BLaER1 treated with 17β-estradiol and CSF1 and Interleukin-3, amounts not matched to agents 10 nM and 100 nM (cell line): ENCODE data around the gene SF3B1.

Experiments used
- H3K27ac ChIP-seq, 11 experiments: shearing (Covaris generic); formaldehyde crosslinking; 2 replicates each; pipeline ENCODE4 v1.8.1; 2022
- H3K27me3 ChIP-seq, 11 experiments: shearing (Covaris generic); formaldehyde crosslinking; 2 replicates each; pipeline ENCODE4 v1.8.1; 2022
- H3K36me3 ChIP-seq, 11 experiments: shearing (Covaris generic); formaldehyde crosslinking; 2 replicates each; pipeline ENCODE4 v1.8.1; 2022
- H3K4me1 ChIP-seq, 10 experiments: shearing (Covaris generic); formaldehyde crosslinking; 2 replicates each; pipeline ENCODE4 v1.8.1; 2022
- H3K4me2 ChIP-seq, 11 experiments: shearing (Covaris generic); formaldehyde crosslinking; 2 replicates each; pipeline ENCODE4 v1.8.1; 2022
- H3K4me3 ChIP-seq, 10 experiments: shearing (Covaris generic); formaldehyde crosslinking; 2 replicates each; pipeline ENCODE4 v1.8.1; 2022
- H3K9ac ChIP-seq, 11 experiments: shearing (Covaris generic); formaldehyde crosslinking; 2 replicates each; pipeline ENCODE4 v1.8.1; 2022
- H3K9me3 ChIP-seq, 11 experiments: shearing (Covaris generic); formaldehyde crosslinking; replicated peaks in 1 of 11; 2 replicates each; pipeline ENCODE4 v1.8.1; 2022
- H4K20me1 ChIP-seq, 11 experiments: shearing (Covaris generic); formaldehyde crosslinking; 2 replicates each; pipeline ENCODE4 v1.8.1; 2022
- Cebpa-rat ChIP-seq, 11 experiments: shearing (Covaris generic); IDR thresholded peaks; 2 replicates each; pipeline ENCODE4 v1.8.1; 2022

Gene SF3B1

GRCh38 chr2:197363998-197364397 lies 70.8 kb downstream of the SF3B1 start:
- H3K9ac ChIP-seq, result no peak overlapping the region
- no peaks in the 10 kb centered on the region for H3K27me3 ChIP-seq
- no peak overlapping the region for H3K4me2 ChIP-seq
- H3K36me3 ChIP-seq, result no peaks in the 10 kb centered on the region
- H3K27ac ChIP-seq, result no peak overlapping the region
- no peak for TF ChIP-seq Cebpa-rat (IDR thresholded peaks at IDR 0.05)
- no peaks in the 10 kb centered on the region for H4K20me1 ChIP-seq
- no peak overlapping the region for H3K4me3 ChIP-seq
- peaks cover 6 to 13% (median 9%) of the 10 kb centered on the region in 10 experiments for H3K4me1 ChIP-seq
- H3K9me3 ChIP-seq, result no peaks in the 10 kb centered on the region

- Histone ChIP-seq H3K27me3 (no peaks in the 10 kb centered on the region), H4K20me1 (no peaks in the 10 kb centered on the region), H3K27ac (no peak overlapping the region), H3K4me3 (no peak overlapping the region), H3K36me3 (no peaks in the 10 kb centered on the region), H3K9me3 (no peaks in the 10 kb centered on the region), H3K4me1 (peaks cover 0 to 4% (median 0%) of the 10 kb centered on the region in 10 experiments; a peak in 2 of 20 replicates), H3K9ac (no peak overlapping the region), H3K4me2 (no peak overlapping the region)
- no peak for TF ChIP-seq Cebpa-rat (IDR thresholded peaks at IDR 0.05)
These were observed 74.1 kb downstream of the SF3B1 start for GRCh38 chr2:197360744-197361156.

- H3K4me1 ChIP-seq, result peaks cover 0 to 4% (median 0%) of the 10 kb centered on the region in 10 experiments; a peak in 2 of 20 replicates
- H3K4me2 ChIP-seq, result no peak overlapping the region
- no peak overlapping the region for H3K9ac ChIP-seq
- H3K27me3 ChIP-seq, result no peaks in the 10 kb centered on the region
- H4K20me1 ChIP-seq, result no peaks in the 10 kb centered on the region
- H3K4me3 ChIP-seq, result no peak overlapping the region
- H3K9me3 ChIP-seq, result no peaks in the 10 kb centered on the region
- no peaks in the 10 kb centered on the region for H3K36me3 ChIP-seq
- H3K27ac ChIP-seq, result no peak overlapping the region
- no peak for TF ChIP-seq Cebpa-rat (IDR thresholded peaks at IDR 0.05)
These were observed 75.0 kb downstream of the SF3B1 start for GRCh38 chr2:197359859-197360258.

GRCh38 chr2:197358931-197359330 lies 75.9 kb downstream of the SF3B1 start:
- Histone ChIP-seq H3K4me1 (peaks cover 0 to 2% (median 0%) of the 10 kb centered on the region in 10 experiments; a peak in 2 of 20 replicates), H4K20me1 (no peaks in the 10 kb centered on the region), H3K27me3 (no peaks in the 10 kb centered on the region), H3K9me3 (no peaks in the 10 kb centered on the region), H3K36me3 (no peaks in the 10 kb centered on the region), H3K9ac (no peak overlapping the region), H3K27ac (no peak overlapping the region), H3K4me2 (no peak overlapping the region), H3K4me3 (no peak overlapping the region)
- no peak for TF ChIP-seq Cebpa-rat (IDR thresholded peaks at IDR 0.05)

- no peaks in the 10 kb centered on the region for H3K9me3 ChIP-seq
- H4K20me1 ChIP-seq, result no peaks in the 10 kb centered on the region
- no peaks in the 10 kb centered on the region for H3K36me3 ChIP-seq
- no peak overlapping the region for H3K4me2 ChIP-seq
- H3K27me3 ChIP-seq, result no peaks in the 10 kb centered on the region
- no peak overlapping the region for H3K9ac ChIP-seq
- H3K27ac ChIP-seq, result no peak overlapping the region
- no peaks in the 10 kb centered on the region for H3K4me1 ChIP-seq
- no peak overlapping the region for H3K4me3 ChIP-seq
- TF ChIP-seq Cebpa-rat (IDR thresholded peaks at IDR 0.05), result no peak
These were observed 76.8 kb downstream of the SF3B1 start for GRCh38 chr2:197357986-197358385.

GRCh38 chr2:197356136-197356535 lies 78.7 kb downstream of the SF3B1 start:
- Histone ChIP-seq H4K20me1 (no peaks in the 10 kb centered on the region), H3K4me2 (no peak overlapping the region), H3K9me3 (no peaks in the 10 kb centered on the region), H3K4me1 (no peaks in the 10 kb centered on the region), H3K27ac (no peak overlapping the region), H3K27me3 (no peaks in the 10 kb centered on the region), H3K36me3 (no peaks in the 10 kb centered on the region), H3K4me3 (no peak overlapping the region), H3K9ac (no peak overlapping the region)
- no peak for TF ChIP-seq Cebpa-rat (IDR thresholded peaks at IDR 0.05)

GRCh38 chr2:197354169-197354558 lies 80.7 kb downstream of the SF3B1 start:
- TF ChIP-seq Cebpa-rat (IDR thresholded peaks at IDR 0.05), result no peak
- no peak overlapping the region for H3K4me3 ChIP-seq

GRCh38 chr2:197353393-197354168 lies 81.2 kb downstream of the SF3B1 start:
- peaks cover 0 to 6% (median 0%) of the 10 kb centered on the region in 10 experiments; a peak in 3 of 20 replicates for H3K4me1 ChIP-seq
- no peaks in the 10 kb centered on the region for H3K9me3 ChIP-seq
- H3K4me2 ChIP-seq, result no peak overlapping the region
- no peaks in the 10 kb centered on the region for H4K20me1 ChIP-seq
- H3K27me3 ChIP-seq, result no peaks in the 10 kb centered on the region
- no peak overlapping the region for H3K27ac ChIP-seq
- no peak overlapping the region for H3K4me3 ChIP-seq
- no peaks in the 10 kb centered on the region for H3K36me3 ChIP-seq
- H3K9ac ChIP-seq, result no peak overlapping the region
- TF ChIP-seq Cebpa-rat (IDR thresholded peaks at IDR 0.05), result no peak

More at GRCh38 chr2:197354169-197354558, 80.7 kb downstream of the SF3B1 start:
- H3K9ac ChIP-seq, result no peak overlapping the region
- H3K27ac ChIP-seq, result no peak overlapping the region
- H3K27me3 ChIP-seq, result no peaks in the 10 kb centered on the region
- H3K4me2 ChIP-seq, result no peak overlapping the region
- H3K9me3 ChIP-seq, result no peaks in the 10 kb centered on the region
- no peaks in the 10 kb centered on the region for H4K20me1 ChIP-seq
- no peaks in the 10 kb centered on the region; a peak in 1 of 20 replicates for H3K4me1 ChIP-seq
- no peaks in the 10 kb centered on the region for H3K36me3 ChIP-seq

- Histone ChIP-seq H3K27me3 (no peaks in the 10 kb centered on the region), H4K20me1 (no peaks in the 10 kb centered on the region), H3K4me2 (no peak overlapping the region), H3K27ac (no peak overlapping the region), H3K9ac (no peak overlapping the region), H3K4me1 (peaks cover 0 to 6% (median 0%) of the 10 kb centered on the region in 10 experiments; a peak in 3 of 20 replicates), H3K36me3 (no peaks in the 10 kb centered on the region), H3K9me3 (no peaks in the 10 kb centered on the region), H3K4me3 (no peak overlapping the region)
- no peak for TF ChIP-seq Cebpa-rat (IDR thresholded peaks at IDR 0.05)
These were observed 85.1 kb downstream of the SF3B1 start for GRCh38 chr2:197349699-197350098.
